Fibroblast of skin of right quadriceps (primary cell): ENCODE data around the gene TTYH1.
"Not testable (repeated sequence)": the region's sequence is repeated elsewhere in the genome, so short reads cannot be mapped to it uniquely, and the experiment has no call there.

ENCODE experiments used
- DNase-seq: peaks from one replicate; pipeline ENCODE4 v3.0.0-alpha.2; 2013

Gene TTYH1

GRCh38 chr19:54446349-54446748, 31.1 kb downstream of the TTYH1 start:
- DNase-seq = not testable (repeated sequence)

GRCh38 chr19:54448040-54448773, 32.9 kb downstream of the TTYH1 start:
- DNase-seq = peak; percentile 57

- peak; percentile 97 for DNase-seq
Observed at GRCh38 chr19:54448774-54449700, 33.8 kb downstream of the TTYH1 start, which contains the start of gene LENG8. TSS of gene LENG8 (plus strand) at chr19:54449199. CDS start at chr19:54451345, 2,146 bp downstream.

- DNase-seq = no peak
Observed at GRCh38 chr19:54449701-54450069, 34.4 kb downstream of the TTYH1 start.

GRCh38 chr19:54451331-54451871, 36.1 kb downstream of the TTYH1 start:
- DNase-seq = no peak

- DNase-seq = no peak
Observed at GRCh38 chr19:54451997-54452396, 36.7 kb downstream of the TTYH1 start.

- DNase-seq = no peak
Observed at GRCh38 chr19:54452626-54453025, 37.4 kb downstream of the TTYH1 start.

GRCh38 chr19:54453921-54454780, 38.9 kb downstream of the TTYH1 start:
- DNase-seq = no peak

GRCh38 chr19:54454781-54455675, 39.8 kb downstream of the TTYH1 start:
- DNase-seq = no peak

GRCh38 chr19:54455786-54456422, 40.6 kb downstream of the TTYH1 start:
- DNase-seq = no peak

- no peak for DNase-seq
Observed at GRCh38 chr19:54456423-54457373, 41.4 kb downstream of the TTYH1 start.

GRCh38 chr19:54457773-54458647, 42.7 kb downstream of the TTYH1 start:
- DNase-seq = no peak

- DNase-seq = no peak
Observed at GRCh38 chr19:54458648-54459281, 43.5 kb downstream of the TTYH1 start.

GRCh38 chr19:54459282-54460229, 44.3 kb downstream of the TTYH1 start:
- no peak for DNase-seq

- no peak for DNase-seq
Observed at GRCh38 chr19:54460230-54461005, 45.2 kb downstream of the TTYH1 start.

GRCh38 chr19:54461210-54461609, 45.9 kb downstream of the TTYH1 start:
- no peak for DNase-seq
